NCI-H510A (cell line): ENCODE measurements around the gene TCEA2.

Source experiments
- DNase-seq: peaks from one replicate; lab custom pipeline; 2025; lab: John Stamatoyannopoulos, UW

Gene TCEA2

DNA sequence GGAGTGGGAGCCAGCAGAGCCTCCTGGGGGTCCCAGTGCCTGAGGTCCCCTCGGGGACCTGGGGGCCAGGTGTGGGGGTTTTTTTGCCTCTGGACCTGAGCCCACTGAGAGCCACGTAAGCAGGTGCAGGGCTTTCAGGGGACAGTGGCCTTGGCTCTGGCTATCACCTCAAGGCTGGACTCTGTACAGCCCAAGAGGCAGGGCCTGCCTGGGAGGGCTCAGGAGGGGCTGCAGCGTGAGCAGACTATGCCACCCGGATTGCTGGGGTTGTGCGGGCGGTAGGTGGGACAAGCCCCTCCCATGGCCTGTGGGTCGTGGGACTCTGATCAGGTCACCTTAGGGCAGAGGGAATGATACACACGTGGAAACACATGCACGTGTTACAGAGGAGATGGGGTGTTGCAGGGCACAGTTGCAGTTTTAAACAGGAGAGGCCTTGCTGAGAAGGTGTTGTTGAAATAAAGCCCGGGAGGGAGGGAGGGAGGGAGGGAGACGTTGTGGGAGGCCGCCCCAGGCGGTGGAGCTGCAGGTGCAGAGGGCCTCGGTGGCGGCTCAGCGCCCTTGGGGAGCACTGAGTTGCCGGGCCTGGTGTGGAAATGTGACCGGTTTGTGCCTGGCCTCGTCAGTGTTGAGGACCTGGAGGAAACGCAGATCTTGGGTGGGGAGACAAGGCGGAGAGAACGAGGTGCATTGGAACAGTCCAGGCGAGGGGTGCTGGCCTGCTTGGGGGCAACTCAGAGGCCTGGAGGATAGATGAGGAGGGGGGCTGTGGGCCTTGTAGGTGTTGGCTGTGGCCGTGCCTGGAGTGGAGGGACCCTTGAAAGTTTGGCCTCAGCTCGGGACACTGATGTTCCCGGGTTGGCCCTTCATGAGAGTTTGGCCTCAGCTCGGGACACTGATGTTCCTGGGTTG is 2.3 kb downstream of the TCEA2 start:
- DNase-seq: no peak

DNA sequence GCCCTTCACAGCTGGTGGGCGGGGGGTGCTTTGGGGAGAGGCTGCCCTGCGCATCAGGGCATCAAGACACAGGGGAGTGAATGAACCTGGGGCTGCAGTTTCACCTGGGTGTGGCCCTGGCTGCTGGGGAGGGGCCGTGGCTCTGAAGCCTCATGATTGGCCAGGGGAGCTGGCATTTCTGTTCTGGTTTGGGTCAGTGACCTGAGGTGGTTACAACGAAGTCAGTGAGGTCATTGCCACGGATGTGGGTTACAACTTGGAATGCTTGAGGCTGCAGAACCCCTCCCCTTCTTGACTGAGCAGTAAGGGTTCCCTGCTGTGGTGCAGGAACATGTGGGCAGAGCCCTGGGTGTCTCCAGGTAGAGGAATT is 3.0 kb downstream of the TCEA2 start:
- no peak for DNase-seq

GRCh38 chr20:64067005-64067632 is 4.1 kb downstream of the TCEA2 start:
- DNase-seq: no peak

GRCh38 chr20:64067733-64068307 is 4.8 kb downstream of the TCEA2 start:
- DNase-seq: no peak

GRCh38 chr20:64068386-64069208 is 5.6 kb downstream of the TCEA2 start:
- DNase-seq: no peak

- no peak for DNase-seq
Observed at GRCh38 chr20:64069209-64069613, 6.2 kb downstream of the TCEA2 start.

- no peak for DNase-seq
Observed at GRCh38 chr20:64069614-64070243, 6.7 kb downstream of the TCEA2 start.

DNA sequence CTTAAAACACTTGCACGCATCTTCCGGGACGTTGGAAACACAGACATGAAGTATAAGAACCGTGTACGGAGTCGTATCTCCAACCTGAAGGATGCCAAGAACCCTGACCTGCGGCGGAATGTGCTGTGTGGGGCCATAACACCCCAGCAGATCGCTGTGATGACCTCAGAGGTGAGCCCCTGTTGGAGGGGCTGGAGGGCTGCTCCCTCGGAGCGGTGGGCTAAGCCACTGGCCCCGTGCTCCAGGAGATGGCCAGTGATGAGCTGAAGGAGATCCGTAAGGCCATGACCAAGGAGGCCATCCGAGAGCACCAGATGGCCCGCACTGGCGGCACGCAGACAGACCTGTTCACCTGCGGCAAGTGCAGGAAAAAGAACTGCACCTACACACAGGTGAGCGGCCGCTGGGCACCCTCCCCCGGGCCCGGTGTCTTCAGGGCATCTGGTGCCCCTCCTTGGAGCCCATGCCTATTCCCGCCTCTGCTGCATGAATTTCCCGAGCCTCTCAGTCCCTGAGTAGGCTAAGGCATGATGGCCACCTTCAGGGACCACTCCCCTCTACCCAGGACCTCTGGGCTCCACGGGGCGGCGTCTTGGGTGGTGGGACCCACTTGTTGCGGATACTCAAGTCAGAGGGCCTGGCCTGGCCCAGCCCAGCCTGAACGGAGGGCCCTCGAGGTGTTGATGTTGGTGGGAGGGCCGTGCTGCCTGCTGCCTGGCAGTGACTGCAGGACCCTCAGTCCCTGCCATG is 7.4 kb downstream of the TCEA2 start:
- no peak for DNase-seq

GRCh38 chr20:64071341-64072332 is 8.6 kb downstream of the TCEA2 start:
- no peak for DNase-seq

- no peak for DNase-seq
Observed at GRCh38 chr20:64072498-64073063, 9.6 kb downstream of the TCEA2 start.

- DNase-seq: no peak
Observed at GRCh38 chr20:64073476-64074183, 10.6 kb downstream of the TCEA2 start.

DNA sequence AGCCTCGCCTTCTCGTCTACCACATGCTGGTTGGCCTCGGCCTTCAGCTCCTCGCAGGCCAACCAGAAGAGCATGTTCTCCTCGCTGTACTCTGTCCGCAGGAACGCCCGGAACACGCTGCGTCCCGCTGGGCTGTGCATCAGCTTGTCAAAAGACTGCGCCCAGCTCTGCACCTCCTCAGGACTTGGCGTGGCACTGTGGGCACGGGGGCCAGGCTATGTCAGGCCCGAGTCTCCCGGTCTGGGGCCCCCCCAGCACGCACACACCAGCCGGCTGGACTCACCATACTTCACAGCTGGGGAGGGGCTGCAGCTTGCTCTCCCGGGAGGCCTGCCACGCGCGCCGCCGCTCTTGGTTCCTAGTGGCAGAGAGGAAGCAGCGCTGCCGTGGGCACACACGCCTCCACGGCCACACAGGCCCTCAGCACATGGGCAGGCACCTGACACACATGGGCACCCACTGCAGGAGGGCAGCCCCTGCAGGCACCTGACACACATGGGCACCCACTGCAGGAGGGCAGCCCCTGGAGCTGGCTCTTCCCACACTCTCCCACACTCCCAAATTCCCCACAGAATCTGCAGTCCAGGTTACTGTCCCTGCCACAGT is 11.3 kb downstream of the TCEA2 start:
- DNase-seq: no peak

DNA sequence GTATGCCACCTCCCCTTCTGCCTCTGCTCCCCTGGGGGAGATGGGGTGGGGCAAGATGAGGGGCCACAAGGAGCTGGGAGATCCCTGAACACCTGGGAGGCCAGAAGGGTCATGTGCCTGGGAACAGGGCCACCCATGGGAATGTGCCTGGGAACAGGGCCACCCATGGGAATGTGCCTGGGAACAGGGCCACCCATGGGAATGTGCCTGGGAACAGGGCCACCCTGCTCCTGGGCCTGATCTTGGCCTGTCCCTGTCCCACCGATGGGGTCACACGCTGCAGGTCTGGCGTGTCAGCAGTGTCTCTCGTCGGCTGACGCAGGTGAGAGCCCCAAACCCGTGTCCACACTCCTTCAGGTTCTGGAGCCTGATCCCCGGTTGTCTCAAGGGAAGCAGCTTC is 12.0 kb downstream of the TCEA2 start:
- DNase-seq: no peak

DNA sequence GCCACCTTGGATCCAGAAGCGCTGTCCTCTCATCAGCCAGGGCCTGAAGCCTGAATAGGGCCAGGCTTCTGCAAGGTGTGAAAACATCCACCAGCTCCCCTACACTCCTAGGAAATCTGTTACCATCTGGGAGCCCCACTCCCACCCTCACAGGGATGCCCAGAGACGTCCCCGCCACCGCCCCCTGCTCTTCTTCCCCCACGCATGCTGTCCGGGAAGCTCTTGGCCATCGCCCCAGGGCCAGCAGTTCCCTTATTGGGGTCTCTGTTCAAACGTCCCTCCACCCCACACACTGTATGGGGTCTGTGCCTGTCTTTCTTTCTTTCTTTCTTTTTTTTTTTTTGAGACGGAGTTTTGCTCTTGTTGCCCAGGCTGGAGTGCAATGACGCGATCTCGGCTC is 12.6 kb downstream of the TCEA2 start:
- no peak for DNase-seq

GRCh38 chr20:64076061-64076997 is 13.3 kb downstream of the TCEA2 start:
- DNase-seq: no peak

DNA sequence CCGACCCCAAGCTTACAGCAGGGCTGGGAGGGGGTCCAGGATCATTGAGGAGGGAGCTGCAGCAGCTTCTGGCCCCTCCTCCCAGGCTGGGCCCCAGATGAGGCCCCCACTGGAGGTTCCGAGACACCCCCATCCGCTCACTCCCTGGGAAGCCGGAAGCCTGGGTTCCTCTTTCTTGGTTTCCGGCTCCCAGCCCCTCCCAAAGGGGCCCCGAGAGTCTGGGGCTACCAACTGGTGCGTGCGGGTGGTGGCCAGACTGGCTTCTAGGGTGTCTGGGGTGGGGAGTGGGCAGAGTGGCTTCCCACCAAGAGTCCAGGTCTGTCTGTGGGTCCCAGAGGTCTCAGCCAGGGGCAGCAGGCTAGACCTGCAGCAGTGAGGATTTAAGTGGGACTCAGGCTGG is 14.1 kb downstream of the TCEA2 start:
- DNase-seq: no peak

DNA sequence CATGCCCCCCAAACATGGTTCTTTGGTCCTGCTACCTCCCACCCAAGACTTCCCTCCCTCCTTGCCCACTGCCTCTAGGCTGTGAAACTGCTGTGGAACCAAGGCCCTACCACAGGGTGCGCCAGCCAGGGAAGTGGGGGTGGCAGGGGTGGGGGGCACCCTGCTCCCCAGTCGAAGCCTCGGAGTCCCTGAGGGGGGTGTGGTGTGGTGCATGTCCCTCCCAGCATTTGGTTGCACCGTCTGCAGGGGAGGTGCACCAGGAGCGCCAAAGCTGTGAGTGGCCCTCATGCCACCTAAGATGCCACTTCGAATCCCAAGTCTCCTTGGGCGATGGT is 14.5 kb downstream of the TCEA2 start:
- no peak for DNase-seq
